K562 (cell line): Measurements from ENCODE around the gene PERP. TPM values are rescaled to one million over a fixed set of nuclear protein-coding genes. Genes with fewer than 3 reads are reported as not detected.

ENCODE experiments used
- ATAC-seq: fragments of 200-7000 bp; cut with Tn5 transposase; 3 replicates; pipeline ENCODE4 v1.9.1; 2020; ENCODE audit warnings: moderate library complexity
- BruUV-seq: library from RNA; stranded (reverse); fragments of 400-500 nt; replicated peaks from 2 replicates; lab custom pipeline; 2021; lab: Mats Ljungman, UMichigan
- CTCF ChIA-PET: fragments of 300-600 bp; formaldehyde crosslinking; extraction: SDS; loops from one replicate; lab custom pipeline; 2021; ENCODE audit warnings: low intra/inter-chr PET ratio; lab: Yijun Ruan, JAX
- POLR2A ChIA-PET: fragments of 300-600, 350-650 bp; sonication (Branson Sonifier 250); formaldehyde crosslinking; extraction: SDS; loops from one replicate; lab custom pipeline; 2021; ENCODE audit warnings: antibody characterized with exemption, inconsistent platforms; lab: Yijun Ruan, JAX
- DNase-seq, 4 experiments: peaks; one replicate each; pipeline versions ENCODE4 v3.0.0 to v3.0.0-alpha.2; 2011 to 2018; ENCODE audit warnings: low spot score in 3 of 4, mixed read lengths in 3 of 4; ENCODE audit errors: extremely low read depth in 1 of 4
- FAIRE-seq: peaks from 2 replicates; lab custom pipeline; 2011; peaks lifted over from hg19 to GRCh38; lab: Jason Lieb, UNC
- H2AFZ ChIP-seq: 2 replicates; pipeline ENCODE4 v1.6.0; 2011; ENCODE audit warnings: low read depth, low read length, control low read depth, inconsistent platforms
- H3K27ac ChIP-seq: fragments of 200-600 bp; 3 replicates; pipeline ENCODE4 v1.8.0; 2011; ENCODE audit warnings: low read depth, mild to moderate bottlenecking, control low read depth, inconsistent platforms, low read length, moderate library complexity, mixed read lengths; ENCODE audit errors: extremely low read depth
- H3K27me3 ChIP-seq, 2 experiments: fragments of 300-600 bp in 1 of 2; 2 replicates in 1 of 2; 3 replicates in 1 of 2; pipeline versions ENCODE4 v1.6.0 to v1.8.0; 2011; ENCODE audit warnings: inconsistent platforms in 2 of 2, low read length in 2 of 2, mild to moderate bottlenecking in 1 of 2, mixed read lengths in 1 of 2, moderate library complexity in 1 of 2; ENCODE audit not compliant: control insufficient read depth in 2 of 2, insufficient read depth in 2 of 2
- H3K36me3 ChIP-seq: fragments of 300-600 bp; 3 replicates; pipeline ENCODE4 v1.8.0; 2011; ENCODE audit warnings: mild to moderate bottlenecking, low read length, inconsistent platforms; ENCODE audit not compliant: control insufficient read depth, insufficient read depth
- H3K4me1 ChIP-seq, 2 experiments: fragments of 200-600 bp in 1 of 2; replicated peaks in 1 of 2; 2 replicates in 1 of 2; 3 replicates in 1 of 2; pipeline versions ENCODE4 v1.5.1 to v1.8.0; 2011; ENCODE audit warnings: inconsistent platforms in 2 of 2, low read length in 2 of 2, mild to moderate bottlenecking in 1 of 2, mixed read lengths in 1 of 2, moderate library complexity in 1 of 2; ENCODE audit not compliant: control insufficient read depth in 2 of 2, insufficient read depth in 2 of 2
- H3K4me2 ChIP-seq: 2 replicates; pipeline ENCODE4 v1.6.1; 2011; ENCODE audit warnings: low read length, control low read depth, inconsistent platforms, mixed read lengths; ENCODE audit not compliant: insufficient read depth
- H3K4me3 ChIP-seq: fragments of 200-600 bp; sonication (generic), shearing (Covaris generic); 2 replicates; pipeline ENCODE4 v1.5.1; 2016; ENCODE audit warnings: control low read depth, inconsistent platforms
- H3K79me2 ChIP-seq: fragments of 200-600 bp; 3 replicates; pipeline ENCODE4 v1.8.0; 2011; ENCODE audit warnings: low read length, inconsistent platforms; ENCODE audit not compliant: control insufficient read depth, insufficient read depth
- H3K9ac ChIP-seq, 2 experiments: 2 replicates each; pipeline versions ENCODE4 v1.6.0 to v1.6.1; 2011; ENCODE audit warnings: low read depth in 2 of 2, low read length in 2 of 2, control low read depth in 1 of 2, inconsistent platforms in 1 of 2, mild to moderate bottlenecking in 1 of 2, mixed read lengths in 1 of 2; ENCODE audit not compliant: insufficient read depth in 1 of 2
- H3K9me1 ChIP-seq: one replicate; pipeline ENCODE4 v1.6.0; 2011; ENCODE audit warnings: inconsistent platforms, mild to moderate bottlenecking, low read length, moderate library complexity; ENCODE audit not compliant: control insufficient read depth, insufficient read depth
- H3K9me3 ChIP-seq: replicated peaks from 2 replicates; pipeline ENCODE4 v1.5.1; 2011; ENCODE audit warnings: low read depth, low read length, inconsistent platforms; ENCODE audit not compliant: control insufficient read depth, insufficient read depth
- H4K20me1 ChIP-seq: replicated peaks from 2 replicates; pipeline ENCODE4 v1.6.1; 2011; ENCODE audit warnings: low read length, inconsistent platforms, mixed read lengths; ENCODE audit not compliant: control insufficient read depth, insufficient read depth
- WGBS: fragments of 100-300 bp; shearing (Covaris generic); methylation state at CpG from one replicate; pipeline ENCODE4 v1.1.6; 2016; ENCODE audit warnings: low coverage, mixed read lengths; ENCODE audit not compliant: insufficient coverage; ENCODE audit errors: missing lambda C conversion rate; 5-methylcytosine and 5-hydroxymethylcytosine counted together
- in situ Hi-C: fragments of 300-500 bp; cut with MboI; formaldehyde crosslinking; loops from 4 replicates; pipeline ENCODE4 v1.15.0; 2018; ENCODE audit warnings: inconsistent platforms, mixed read lengths
- intact Hi-C: fragments of 100-400 bp; cut with micrococcal nuclease; formaldehyde crosslinking; loops from 2 replicates; pipeline ENCODE4 v1.14.2; 2022
- polyA plus RNA-seq, 8 experiments: library from polyadenylated mRNA; depleted of rRNA in 4 of 8; stranded (reverse) in 5 of 8; unstranded in 3 of 8; fragments of >200 nt; fragmentation: Nextera tagmentation in 2 of 8; fragmentation: Illumina TruSeq in 1 of 8; extraction: Ambion mirVana in 2 of 8; extraction: Trizol in 1 of 8; gene quantifications; 2 replicates each; pipeline versions ENCODE4 v1.2.1 to v1.2.3, GENCODE V29; 2011 to 2014; ENCODE audit warnings: inconsistent platforms in 1 of 8, missing spikeins in 1 of 8
- total RNA-seq, 7 experiments: library from RNA; depleted of rRNA in 6 of 7; stranded (reverse); fragments of >200 nt in 6 of 7; fragmentation: Illumina TruSeq in 2 of 7; extraction: Trizol in 2 of 7; gene quantifications; 2 replicates each; pipeline versions ENCODE4 v1.2.1 to v1.2.3, GENCODE V29; 2011 to 2021; ENCODE audit warnings: low replicate concordance in 1 of 7
- TF ChIP-seq, protein P1 (sequence below): sonication (generic); formaldehyde crosslinking; IDR thresholded peaks from 2 replicates; pipeline ENCODE4 v1.8.0; 2023; ENCODE audit warnings: missing genetic modification reagents, mild to moderate bottlenecking, borderline replicate concordance

PERP gene
- total and polyA plus RNA-seq, 9 of the 15 experiments (the other 6 are each of a cell fraction or from before 2014, with no cell fraction given) = 0.01 to 0.27 (median 0.05) TPM; not detected in 2

- Histone ChIP-seq H2AFZ (no peak overlapping the region), H3K79me2 (no peaks in the 10 kb centered on the region), H3K4me2 (no peak overlapping the region), H3K36me3 (no peaks in the 10 kb centered on the region), H3K9ac (no peak overlapping the region), H3K27me3 (peaks cover 44 to 61% of the 10 kb centered on the region in 2 experiments), H3K9me1 (no peaks in the 10 kb centered on the region), H3K4me3 (no peak overlapping the region), H4K20me1 (no peaks in the 10 kb centered on the region; the same call in 1 of the 2 replicates), H3K4me1 (peaks cover 0 to 12% of the 10 kb centered on the region in 2 experiments; a peak in 2 of 5 replicates), H3K9me3 (no peaks in the 10 kb centered on the region), H3K27ac (no peak overlapping the region)
- ATAC-seq (no peak), FAIRE-seq (no peak), DNase-seq (no peak)
- TF ChIP-seq, protein P1, sequence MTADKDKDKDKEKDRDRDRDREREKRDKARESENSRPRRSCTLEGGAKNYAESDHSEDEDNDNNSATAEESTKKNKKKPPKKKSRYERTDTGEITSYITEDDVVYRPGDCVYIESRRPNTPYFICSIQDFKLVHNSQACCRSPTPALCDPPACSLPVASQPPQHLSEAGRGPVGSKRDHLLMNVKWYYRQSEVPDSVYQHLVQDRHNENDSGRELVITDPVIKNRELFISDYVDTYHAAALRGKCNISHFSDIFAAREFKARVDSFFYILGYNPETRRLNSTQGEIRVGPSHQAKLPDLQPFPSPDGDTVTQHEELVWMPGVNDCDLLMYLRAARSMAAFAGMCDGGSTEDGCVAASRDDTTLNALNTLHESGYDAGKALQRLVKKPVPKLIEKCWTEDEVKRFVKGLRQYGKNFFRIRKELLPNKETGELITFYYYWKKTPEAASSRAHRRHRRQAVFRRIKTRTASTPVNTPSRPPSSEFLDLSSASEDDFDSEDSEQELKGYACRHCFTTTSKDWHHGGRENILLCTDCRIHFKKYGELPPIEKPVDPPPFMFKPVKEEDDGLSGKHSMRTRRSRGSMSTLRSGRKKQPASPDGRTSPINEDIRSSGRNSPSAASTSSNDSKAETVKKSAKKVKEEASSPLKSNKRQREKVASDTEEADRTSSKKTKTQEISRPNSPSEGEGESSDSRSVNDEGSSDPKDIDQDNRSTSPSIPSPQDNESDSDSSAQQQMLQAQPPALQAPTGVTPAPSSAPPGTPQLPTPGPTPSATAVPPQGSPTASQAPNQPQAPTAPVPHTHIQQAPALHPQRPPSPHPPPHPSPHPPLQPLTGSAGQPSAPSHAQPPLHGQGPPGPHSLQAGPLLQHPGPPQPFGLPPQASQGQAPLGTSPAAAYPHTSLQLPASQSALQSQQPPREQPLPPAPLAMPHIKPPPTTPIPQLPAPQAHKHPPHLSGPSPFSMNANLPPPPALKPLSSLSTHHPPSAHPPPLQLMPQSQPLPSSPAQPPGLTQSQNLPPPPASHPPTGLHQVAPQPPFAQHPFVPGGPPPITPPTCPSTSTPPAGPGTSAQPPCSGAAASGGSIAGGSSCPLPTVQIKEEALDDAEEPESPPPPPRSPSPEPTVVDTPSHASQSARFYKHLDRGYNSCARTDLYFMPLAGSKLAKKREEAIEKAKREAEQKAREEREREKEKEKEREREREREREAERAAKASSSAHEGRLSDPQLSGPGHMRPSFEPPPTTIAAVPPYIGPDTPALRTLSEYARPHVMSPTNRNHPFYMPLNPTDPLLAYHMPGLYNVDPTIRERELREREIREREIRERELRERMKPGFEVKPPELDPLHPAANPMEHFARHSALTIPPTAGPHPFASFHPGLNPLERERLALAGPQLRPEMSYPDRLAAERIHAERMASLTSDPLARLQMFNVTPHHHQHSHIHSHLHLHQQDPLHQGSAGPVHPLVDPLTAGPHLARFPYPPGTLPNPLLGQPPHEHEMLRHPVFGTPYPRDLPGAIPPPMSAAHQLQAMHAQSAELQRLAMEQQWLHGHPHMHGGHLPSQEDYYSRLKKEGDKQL (CRISPR knock-in tag) = no peak
- WGBS = under 1% methylated on average over 5 of the region's 5 CpGs
- CTCF ChIA-PET = no interaction called here
- in situ Hi-C loops (no loop called here), intact Hi-C loops (loop anchor here (5.0 to 10.0 kb wide), 2 partner anchors 238 to 831 kb away; partner anchors contain the start of gene TNFAIP3)
- POLR2A ChIA-PET = no interaction called here
- BruUV-seq = no TSS peak
Measured at GRCh38 chr6:138105446-138105845, 1.8 kb downstream of the PERP start.
